Measurements from ENCODE around the gene BCO1.
"Not testable (repeated sequence)": the region's sequence is repeated elsewhere in the genome, so short reads cannot be mapped to it uniquely, and the experiment has no call there.

Gene BCO1, protein sequence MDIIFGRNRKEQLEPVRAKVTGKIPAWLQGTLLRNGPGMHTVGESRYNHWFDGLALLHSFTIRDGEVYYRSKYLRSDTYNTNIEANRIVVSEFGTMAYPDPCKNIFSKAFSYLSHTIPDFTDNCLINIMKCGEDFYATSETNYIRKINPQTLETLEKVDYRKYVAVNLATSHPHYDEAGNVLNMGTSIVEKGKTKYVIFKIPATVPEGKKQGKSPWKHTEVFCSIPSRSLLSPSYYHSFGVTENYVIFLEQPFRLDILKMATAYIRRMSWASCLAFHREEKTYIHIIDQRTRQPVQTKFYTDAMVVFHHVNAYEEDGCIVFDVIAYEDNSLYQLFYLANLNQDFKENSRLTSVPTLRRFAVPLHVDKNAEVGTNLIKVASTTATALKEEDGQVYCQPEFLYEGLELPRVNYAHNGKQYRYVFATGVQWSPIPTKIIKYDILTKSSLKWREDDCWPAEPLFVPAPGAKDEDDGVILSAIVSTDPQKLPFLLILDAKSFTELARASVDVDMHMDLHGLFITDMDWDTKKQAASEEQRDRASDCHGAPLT

DNA sequence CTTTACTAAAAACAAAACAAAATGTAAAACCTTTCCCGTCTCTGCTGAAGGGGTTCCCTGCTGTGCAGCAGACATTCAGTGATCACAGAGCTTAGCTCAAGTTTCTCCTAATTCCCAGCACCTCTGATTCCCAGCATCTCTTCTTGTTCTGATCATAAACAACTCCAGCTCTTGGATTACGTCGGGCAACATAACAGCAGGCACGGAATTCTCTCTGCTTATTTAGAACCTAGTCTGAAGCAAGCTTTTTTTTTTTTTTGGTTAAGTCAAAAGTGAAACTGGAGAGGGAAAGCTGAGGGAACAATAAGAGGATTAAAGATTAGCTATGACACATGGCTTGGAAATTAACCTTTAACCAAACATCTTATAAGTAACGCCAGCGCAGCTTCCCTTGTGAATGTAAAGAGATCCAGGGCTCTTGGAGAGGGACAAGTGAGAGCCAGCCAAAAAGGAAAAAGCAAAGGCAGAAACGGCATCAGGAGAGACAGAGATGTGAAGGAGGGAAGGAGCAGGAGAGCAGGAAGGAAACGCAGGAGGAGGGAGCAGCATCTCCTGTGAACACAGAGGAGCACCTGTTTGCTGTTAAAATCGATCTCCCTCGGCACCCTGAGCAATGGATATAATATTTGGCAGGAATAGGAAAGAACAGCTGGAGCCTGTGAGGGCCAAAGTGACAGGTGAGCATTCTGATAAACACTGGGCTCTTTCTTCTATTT lies at the start of gene BCO1:
Gene BCO1 (plus strand): TSS at position 394 of the 716 bp plus-strand sequence. CDS start 220 bp downstream, at position 614.
- DNase-seq, result no peak

DNA sequence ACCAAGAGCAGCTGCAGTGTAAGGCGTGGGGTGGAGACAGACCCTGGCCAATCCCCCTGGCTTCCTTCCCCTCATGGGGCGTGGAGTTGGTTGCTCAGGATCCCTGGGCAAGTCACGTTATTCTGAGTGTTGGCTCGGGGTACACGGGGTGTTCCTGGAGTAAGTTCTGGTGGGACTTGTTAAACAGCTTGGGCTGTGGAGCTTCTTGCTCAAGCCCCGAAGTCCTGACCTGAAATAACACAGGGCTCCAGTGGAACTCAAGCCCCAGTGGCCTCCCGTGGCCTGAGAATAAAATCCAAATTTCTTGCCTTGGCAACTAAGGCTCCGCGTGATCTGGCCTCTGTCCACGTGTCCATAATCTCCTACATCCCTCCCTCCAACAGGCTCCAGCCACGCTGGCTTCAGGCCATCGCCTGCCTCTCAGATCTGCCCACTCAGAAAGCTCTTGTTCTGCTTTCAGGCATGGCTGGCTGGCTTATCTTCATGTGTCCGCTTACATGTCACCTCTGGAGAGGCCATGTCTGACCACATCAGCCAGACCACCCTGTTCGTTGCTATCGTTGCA lies 49.3 kb upstream of the BCO1 start:
- DNase-seq, result no peak

DNA sequence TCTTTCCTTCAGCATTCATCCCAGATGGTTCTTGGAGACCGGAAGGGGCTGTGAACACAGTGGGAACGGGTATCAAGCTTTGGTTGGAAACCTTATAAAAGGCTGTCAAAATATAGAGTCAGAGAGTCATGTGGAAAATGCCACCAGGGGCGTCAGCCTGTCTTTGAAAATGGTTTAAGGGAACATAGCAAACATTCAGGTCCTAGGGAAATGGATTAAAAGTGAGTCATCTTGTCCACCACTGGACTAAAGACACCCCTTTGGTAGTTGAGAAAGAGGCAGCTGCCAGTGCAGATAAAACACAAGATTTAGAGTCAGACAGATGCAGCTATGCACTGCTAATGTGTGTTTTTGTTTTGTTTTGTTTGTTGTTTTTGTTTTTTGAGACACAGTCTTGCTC lies 47.8 kb upstream of the BCO1 start:
- DNase-seq, result no peak

DNA sequence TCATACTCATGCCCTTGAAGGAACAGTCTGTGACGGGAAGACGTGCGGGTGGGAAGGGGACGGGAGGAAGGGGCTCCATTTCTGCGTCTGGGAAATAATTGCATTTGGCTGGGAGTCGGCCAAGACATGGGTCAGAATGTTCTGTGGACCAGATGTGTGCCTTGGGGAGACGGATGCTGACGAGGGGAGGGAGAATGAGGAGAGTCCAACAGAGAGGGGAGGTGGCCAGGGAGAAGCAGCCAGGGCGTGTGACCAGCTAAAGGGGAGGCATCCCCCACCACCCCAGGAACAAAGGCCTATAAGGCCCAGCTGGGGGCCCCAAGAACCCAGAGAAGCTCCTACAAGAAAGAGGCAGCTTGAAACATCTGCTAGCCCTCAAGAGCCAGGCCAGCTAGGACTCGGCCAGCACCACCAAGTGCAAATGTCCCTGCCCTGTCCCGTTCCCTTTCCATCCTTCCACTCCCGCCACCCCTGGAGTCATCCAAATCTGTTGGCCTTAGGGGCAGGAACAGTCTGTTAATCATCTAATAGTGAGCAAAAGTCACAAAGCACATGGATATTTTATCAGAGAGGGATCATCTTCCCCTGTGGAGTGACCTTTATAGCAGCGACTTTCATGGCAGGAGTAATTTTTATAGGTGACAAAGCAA lies 42.5 kb upstream of the BCO1 start:
- no peak for DNase-seq

DNA sequence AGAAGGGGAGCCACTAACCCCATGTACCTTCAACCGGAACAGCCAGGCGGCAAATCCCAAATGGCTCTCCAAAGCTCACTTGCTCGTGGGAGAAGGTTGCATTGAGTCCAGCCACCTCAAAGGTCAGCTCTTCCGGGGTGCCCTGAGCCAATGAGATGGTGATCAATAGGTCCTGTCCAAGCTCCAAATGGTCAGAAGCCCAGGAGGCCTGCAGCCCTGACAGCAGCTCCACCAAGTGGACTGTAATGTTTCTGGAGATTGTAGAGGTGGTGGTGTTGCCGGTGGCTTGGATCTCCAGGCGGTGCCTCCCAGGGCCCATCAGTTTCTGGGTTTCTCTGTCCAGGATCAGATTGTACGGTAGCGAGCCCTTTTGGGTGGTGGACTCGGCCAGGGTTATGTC lies 39.9 kb upstream of the BCO1 start:
- DNase-seq, result no peak

DNA sequence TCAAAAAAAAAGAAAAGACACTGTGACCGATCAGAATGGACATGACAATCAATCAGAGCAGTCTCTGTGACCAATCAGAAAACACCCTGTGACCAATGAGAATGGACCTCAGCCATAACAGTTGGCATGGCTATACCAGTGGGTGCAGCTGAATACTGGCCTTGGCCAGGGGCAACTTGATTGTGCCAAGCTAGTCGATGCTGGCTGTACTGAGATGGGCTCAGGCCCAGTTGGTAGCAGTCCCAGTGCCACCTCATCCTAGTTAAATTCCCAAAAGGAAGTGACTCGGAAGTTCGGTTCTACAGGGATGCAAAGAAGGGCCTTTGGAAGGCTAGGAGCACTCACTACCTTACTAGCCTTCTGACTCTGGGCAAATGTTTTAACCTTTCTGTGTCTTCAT lies 37.2 kb upstream of the BCO1 start:
- DNase-seq, result no peak

DNA sequence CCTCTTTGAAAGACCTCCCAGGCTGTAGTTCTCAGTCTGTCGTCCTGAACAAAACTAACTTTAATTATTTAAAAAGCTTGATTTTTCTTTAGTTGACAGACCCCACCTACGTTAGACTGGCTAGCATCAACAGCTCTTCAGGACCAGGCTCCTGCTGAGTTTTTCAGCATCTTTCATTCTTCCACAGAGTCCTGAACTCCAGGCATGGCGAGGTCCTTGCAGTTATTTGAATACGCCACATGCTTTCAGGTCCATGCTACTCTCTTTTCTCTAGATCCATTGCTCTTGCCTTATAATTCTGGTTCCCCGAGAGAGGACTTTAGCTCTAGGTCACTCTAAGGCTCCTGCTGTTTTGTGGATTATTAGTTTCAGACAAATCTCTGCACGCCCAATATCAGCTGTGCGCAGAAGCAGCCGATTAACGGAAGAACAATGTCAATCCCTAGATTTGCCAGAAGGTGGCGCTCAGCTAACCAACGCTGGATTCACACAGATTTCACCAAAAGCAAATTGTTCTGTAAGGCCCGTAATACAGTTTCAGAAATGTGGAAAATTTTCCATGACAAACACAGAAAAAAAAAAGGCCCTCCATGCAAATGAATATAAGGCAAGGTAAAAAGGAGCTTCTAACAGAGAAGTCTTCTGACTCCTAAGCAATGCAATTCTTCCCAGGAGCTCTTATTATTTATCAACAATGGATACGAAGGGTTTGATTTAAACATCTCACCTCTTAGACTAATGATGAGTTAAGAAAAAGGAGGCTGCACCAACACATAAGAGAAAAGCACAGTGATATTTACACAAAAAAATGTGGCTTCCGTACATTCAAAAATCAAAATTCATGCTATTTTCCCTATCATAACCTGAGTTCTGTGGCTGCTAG lies 33.5 kb upstream of the BCO1 start:
- no peak for DNase-seq

DNA sequence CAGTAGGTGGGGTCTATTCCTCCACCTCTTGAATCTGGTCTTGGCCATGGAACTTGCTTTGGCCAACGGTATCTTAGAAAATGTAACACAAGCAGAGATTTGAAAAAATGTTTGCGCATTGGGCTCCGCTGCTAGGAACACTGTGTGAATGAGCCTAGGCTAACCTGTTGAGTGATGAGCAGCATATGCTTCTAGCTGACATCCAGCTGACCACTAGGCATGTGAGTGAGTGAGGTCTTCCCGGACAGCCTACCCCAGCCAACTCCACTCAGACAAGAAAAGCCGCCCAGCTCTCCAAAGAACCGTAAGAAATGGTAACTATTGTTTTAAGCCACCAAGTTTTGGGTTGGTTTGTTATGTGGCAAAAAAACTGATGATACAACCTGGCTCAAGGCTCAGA lies 31.4 kb upstream of the BCO1 start:
- no peak for DNase-seq

DNA sequence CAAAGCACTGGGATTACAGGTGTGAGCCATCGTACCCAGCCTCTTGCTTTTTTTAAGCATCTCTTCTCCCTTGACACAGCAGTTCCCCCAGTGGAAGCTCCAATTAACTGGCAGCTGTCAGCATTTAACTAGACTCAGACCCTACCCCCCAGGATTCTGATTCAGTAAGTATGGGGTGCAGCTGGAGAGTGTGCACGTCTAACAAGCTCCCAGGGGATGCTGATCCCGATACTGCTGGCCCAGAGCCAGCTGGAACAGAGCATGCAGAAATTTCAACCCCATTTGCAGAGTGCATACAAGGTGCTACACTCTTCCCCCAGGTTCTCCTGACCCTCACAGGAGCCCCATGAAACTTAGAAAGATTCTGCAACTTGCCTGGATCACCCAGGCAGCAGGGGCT lies 27.7 kb upstream of the BCO1 start:
- DNase-seq, result no peak

DNA sequence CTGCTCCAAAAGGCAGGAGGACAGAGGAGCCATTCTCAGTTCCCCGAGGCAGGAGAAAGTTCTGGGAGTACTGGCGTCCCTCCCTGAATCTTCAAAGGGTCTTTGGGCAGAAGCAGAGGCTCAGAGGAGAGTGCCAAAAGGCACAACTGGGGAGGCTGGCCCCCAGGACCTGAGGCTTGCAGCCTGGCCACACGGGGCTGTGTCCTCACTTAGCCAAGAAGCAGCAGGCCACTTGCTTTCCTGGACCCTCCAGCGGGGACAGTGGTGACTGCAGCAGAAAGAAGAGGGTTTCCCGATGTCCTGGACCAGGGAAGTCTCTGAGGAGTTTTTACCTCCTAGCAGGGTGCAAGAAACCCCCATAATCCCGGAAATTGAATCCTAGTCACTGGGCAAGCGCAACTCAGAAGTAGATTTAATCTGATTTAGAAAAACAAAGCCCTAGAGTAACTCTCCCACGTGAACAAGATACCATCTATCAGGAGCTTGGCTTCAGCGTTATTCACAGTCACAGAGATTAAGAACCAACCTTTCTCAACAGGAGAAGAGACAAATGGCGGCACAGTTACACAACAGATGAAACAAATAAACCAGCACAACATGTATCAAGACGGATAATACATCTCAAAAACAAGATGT lies 25.5 kb upstream of the BCO1 start:
- no peak for DNase-seq

DNA sequence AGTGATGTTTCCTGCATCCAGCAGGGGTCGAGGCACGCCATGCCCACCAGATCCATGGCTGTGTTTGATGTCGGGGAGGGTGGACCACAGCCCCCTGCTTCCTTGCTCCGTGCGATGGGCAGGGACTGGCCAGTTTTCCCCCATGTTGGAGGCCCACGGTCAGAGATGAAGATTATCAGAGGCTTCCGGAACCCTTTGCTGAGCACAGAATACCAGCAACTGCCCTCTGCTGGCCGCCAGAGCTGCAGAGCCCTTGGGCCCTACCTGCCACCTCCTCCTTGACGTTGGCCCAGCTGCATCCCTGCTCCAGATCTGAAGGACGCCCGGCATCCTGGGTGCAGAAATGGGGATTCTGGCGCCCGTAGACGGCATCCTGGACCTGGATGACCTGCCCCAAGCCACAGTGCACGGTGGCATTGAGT lies 23.7 kb upstream of the BCO1 start:
- DNase-seq, result no peak

DNA sequence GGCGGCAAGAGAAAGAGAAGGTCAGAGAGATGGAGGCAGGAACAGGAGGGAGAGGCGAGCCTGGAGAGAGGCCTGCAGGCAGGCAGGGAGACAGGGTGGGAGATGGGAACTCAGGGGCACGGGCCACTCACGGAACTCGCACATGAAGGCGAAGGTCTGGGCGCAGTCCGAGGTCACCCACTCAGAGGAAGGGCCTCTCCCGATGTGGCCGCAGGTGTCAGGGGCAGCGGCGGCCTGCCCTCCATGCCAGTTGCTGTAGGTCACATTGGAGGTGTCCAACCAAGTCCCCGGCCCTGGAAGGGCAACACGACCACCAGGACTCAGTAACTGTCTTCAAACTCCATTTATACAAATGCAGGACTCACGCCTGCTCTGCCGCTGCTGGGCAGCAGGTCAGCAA lies 22.4 kb upstream of the BCO1 start:
- DNase-seq, result no peak

DNA sequence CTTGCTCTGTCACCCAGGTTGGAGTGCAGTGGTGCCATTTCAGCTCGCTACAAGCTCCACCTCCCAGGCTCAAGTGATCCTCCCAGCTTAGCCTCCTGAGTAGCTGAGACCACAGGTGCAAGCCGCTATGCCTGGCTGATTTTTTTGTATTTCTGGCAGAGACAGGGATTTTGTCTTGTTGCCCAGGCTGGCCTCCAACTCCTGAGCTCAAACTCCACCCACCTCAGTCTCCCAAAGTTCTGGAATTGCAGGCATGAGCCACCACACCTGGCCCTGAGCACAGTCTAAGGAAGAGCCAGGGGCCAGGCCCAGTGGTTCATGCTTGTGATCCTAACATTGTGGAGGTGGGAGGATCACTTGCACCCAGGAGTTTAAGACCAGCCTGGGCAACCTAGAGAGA lies 21.8 kb upstream of the BCO1 start:
- DNase-seq, result no peak

DNA sequence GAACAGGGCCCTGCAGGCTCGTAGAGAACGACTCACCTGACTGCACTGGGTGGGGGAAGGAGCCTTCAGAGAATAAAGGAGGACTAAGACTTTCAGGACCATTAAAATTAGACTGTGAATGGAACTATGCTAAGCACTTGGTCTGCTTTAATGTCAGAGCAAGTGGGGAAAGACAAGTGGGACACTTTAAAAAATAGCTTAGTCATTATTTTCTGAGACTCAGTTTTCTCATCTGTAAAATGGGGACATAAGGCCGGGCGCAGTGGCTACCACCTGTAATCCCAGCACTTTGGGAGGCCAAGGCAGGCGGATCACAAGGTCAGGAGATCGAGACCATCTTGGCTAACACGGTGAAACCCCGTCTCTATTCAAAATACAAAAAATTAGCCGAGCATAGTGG lies 19.3 kb upstream of the BCO1 start:
- DNase-seq, result no peak

DNA sequence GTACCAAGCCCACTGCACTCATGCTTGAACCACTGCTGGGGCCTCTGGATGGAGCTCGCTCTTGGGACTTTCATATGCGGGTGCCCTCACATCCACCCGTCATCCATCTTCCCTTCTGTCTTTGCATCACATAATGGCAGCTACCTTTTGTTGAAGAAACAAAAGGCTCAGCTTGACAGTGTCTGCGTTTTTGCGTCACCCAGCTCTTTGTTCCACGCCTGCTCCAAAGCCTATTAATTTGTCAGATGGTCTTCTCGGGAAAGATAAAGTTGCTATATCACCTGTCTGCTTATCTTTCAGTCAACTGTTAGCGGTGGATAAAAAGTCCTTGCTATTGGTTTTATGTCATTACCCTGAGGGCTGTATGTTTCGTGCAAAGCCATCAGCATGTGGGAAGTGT lies 18.1 kb upstream of the BCO1 start:
- DNase-seq, result no peak

DNA sequence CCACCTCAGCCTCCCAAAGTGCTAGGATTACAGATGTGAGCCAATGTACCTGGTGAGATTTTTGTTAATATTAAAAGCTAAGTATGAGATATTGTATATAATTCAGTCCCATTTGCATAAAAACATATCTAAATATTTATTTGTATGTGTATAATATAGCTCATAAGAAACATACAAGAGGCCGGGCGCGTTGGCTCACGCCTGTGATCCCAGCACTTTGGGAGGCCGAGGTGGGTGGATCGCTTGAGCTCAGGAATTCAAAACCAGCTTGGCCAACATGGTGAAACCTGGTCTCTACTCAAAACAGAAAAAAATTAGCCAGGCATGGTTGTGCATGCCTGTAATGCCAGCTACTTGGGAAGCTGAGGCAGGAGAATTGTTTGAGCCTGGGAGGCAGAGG lies 16.8 kb upstream of the BCO1 start:
- no peak for DNase-seq

DNA sequence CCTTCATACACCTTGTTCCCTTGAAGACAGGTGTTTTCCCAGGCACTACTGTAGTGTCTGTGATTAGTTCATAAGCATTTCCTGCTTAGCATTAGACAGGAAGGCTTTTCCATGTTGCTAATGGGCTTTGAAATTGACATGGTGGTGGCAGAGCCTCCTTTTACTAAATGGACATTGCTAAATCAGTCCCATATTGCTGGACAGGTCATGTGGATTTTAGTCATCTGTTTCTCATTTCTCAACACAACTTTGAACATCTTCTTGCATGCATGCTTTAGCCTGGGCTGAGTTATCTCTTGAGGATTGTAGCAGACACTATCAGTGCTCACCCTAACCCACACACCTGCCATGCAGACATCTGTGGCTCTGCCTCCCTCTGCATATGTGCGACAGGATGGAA lies 13.7 kb upstream of the BCO1 start:
- DNase-seq, result no peak

DNA sequence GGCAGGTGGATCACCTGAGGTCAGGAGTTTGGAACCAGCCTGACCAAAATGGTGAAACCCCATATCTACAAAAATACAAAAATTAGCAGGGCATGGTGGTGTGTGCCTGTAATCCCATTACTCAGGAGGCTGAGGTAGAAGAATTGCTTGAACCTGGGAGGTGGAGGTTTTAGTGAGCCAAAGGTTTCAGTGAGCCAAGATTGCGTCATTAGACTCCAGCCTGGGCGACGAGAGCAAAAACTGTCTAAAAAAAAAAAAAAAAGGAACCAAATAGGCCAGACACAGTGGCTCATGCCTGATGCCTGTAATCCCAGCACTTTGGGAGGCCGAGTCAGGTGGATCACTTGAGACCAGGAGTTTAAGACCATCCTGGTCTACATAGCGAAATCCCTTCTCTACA lies 12.8 kb upstream of the BCO1 start:
- DNase-seq, result not testable (repeated sequence)

DNA sequence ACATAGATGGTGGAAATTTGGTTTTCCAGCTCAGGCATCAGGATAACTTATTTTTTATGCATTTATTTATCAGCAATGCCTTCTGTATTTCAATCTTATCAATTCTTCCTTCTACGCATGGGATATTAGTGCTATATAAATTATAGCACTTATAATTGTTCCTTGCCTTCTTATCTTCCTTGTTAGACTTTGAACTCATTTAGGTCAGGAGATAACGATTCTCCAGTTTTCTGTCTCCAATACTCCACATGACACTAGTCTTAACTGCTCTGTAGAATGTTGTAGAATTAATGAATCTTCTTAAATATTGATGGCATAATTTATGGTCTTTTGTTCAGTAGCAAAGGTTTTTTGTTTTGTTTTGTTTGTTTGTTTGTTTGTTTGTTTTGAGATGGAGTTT lies 10.7 kb upstream of the BCO1 start:
- no peak for DNase-seq

DNA sequence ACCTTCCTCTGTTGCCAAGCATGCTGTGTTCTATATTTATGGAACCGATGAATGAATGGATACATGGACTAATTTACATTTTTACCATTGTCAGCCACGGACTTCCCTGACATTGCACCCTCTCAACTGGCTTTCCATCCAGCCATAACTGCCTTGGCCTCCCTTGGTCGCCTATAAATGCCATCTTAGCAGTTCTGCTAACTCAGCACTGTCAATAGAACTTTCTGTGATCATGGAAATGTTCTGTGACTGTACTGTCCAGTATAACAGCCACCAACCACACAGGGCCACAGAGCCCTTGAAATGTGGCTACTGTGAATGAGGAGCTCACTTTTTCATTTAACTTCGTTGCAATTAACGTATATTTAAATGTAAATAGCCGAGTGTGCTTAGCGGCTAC lies 8.7 kb upstream of the BCO1 start:
- no peak for DNase-seq

DNA sequence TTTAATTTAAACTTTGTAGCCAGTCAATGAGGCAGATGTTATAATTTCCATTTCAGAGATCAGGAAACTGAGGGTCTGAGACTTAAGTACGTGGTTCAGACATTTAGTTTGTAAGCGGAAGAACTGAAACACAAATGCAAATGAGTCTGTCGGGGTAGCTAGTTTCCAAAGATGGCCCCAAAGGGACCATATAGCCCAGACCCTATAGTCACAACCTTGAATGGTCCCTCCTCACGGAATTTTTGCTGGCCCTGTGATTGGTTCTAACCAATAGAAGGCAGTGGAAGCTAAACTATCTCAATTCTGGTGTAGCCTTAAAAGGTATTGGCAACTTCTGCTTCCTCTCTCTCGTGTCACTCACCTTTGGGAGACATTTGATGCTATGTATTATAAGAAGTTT lies 7.5 kb upstream of the BCO1 start:
- DNase-seq, result no peak
